B cell (primary cell): ENCODE measurements around the gene KDM5C. TPM values are rescaled to one million over a fixed set of nuclear protein-coding genes. Genes with fewer than 3 reads are reported as not detected.

ENCODE experiments used
- ATAC-seq: fragments of 200-7000 bp; cut with Tn5 transposase; one replicate; pipeline ENCODE4 v1.10.0; 2021; ENCODE audit warnings: low read depth, mild to moderate bottlenecking, moderate number of reproducible peaks, moderate library complexity
- CTCF ChIA-PET: fragments of 350-600 bp; sonication (Branson Sonifier 250); formaldehyde crosslinking; loops from one replicate; lab custom pipeline; 2021; ENCODE audit warnings: antibody characterized with exemption, inconsistent platforms; lab: Charles Lee
- POLR2A ChIA-PET: fragments of 350-600 bp; sonication (Branson Sonifier 250); formaldehyde crosslinking; loops from one replicate; lab custom pipeline; 2021; ENCODE audit warnings: antibody characterized with exemption; lab: Charles Lee
- DNase-seq: peaks from one replicate; pipeline ENCODE4 v3.0.0; 2013
- H2AFZ ChIP-seq: 2 replicates; pipeline ENCODE4 v1.6.1; 2012; ENCODE audit warnings: mild to moderate bottlenecking, low read depth, low read length; ENCODE audit not compliant: insufficient read depth, poor library complexity, severe bottlenecking
- H3K27ac ChIP-seq, 2 donors: 1 replicate in 1 of 2; 2 replicates in 1 of 2; pipeline ENCODE4 v1.5.1; 2012 to 2013; ENCODE audit warnings: low read length in 2 of 2, mild to moderate bottlenecking in 2 of 2, moderate library complexity in 1 of 2
- H3K27me3 ChIP-seq, 4 experiments: fragments of 200-600 bp in 1 of 4; sonication (generic) in 1 of 4; replicated peaks in 1 of 4; 1 replicate in 2 of 4; 2 replicates in 2 of 4; pipeline versions ENCODE4 v1.6.1 to v1.7.0; 2013 to 2016; ENCODE audit warnings: low read length in 3 of 4, mild to moderate bottlenecking in 2 of 4, mixed read lengths in 1 of 4, moderate library complexity in 1 of 4; ENCODE audit not compliant: insufficient read depth in 4 of 4, control insufficient read depth in 3 of 4; ENCODE audit errors: control extremely low read depth in 1 of 4
- H3K36me3 ChIP-seq, 2 experiments: replicated peaks in 1 of 2; 1 replicate in 1 of 2; 2 replicates in 1 of 2; pipeline versions ENCODE4 v1.6.1 to v1.7.1; 2013; ENCODE audit warnings: low read length in 1 of 2; ENCODE audit not compliant: insufficient read depth in 2 of 2, control insufficient read depth in 1 of 2; ENCODE audit errors: control extremely low read depth in 1 of 2, extremely low read depth in 1 of 2
- H3K4me1 ChIP-seq, 2 donors: fragments of 200-600 bp in 1 of 2; sonication (generic) in 1 of 2; 1 replicate in 1 of 2; 2 replicates in 1 of 2; pipeline versions ENCODE4 v1.5.1 to v1.6.1; 2013 to 2017; ENCODE audit warnings: low read length in 2 of 2; ENCODE audit not compliant: control insufficient read depth in 2 of 2, insufficient read depth in 2 of 2
- H3K4me2 ChIP-seq: replicated peaks from 2 replicates; pipeline ENCODE3; 2012; ENCODE audit warnings: mild to moderate bottlenecking, low read depth, low read length; ENCODE audit not compliant: poor library complexity, severe bottlenecking
- H3K4me3 ChIP-seq, 5 experiments: fragments of 200-600 bp in 1 of 5; sonication (generic) in 1 of 5; 1 replicate in 3 of 5; 2 replicates in 2 of 5; pipeline versions ENCODE4 v1.5.1 to v1.7.0; 2011 to 2016; ENCODE audit warnings: low read length in 4 of 5, mild to moderate bottlenecking in 4 of 5, low read depth in 2 of 5, control low read depth in 1 of 5, moderate library complexity in 1 of 5; ENCODE audit not compliant: insufficient read depth in 1 of 5; ENCODE audit errors: control extremely low read depth in 1 of 5, extremely low read depth in 1 of 5
- H3K79me2 ChIP-seq: fragments of 200-600 bp; sonication (generic); one replicate; pipeline ENCODE4 v1.6.0; 2016; ENCODE audit warnings: low read length; ENCODE audit not compliant: control insufficient read depth, insufficient read depth
- H3K9ac ChIP-seq: fragments of 200-600 bp; sonication (generic); 2 replicates; pipeline ENCODE4 v1.6.1; 2017; ENCODE audit warnings: mild to moderate bottlenecking, low read length, moderate library complexity
- H3K9me3 ChIP-seq, 3 donors: one replicate each; pipeline versions ENCODE4 v1.6.1 to v1.7.1; 2013; ENCODE audit warnings: low read length in 2 of 3; ENCODE audit not compliant: control insufficient read depth in 2 of 3, insufficient read depth in 1 of 3; ENCODE audit errors: control extremely low read depth in 1 of 3
- H4K20me1 ChIP-seq: 2 replicates; pipeline ENCODE4 v1.6.0; 2012; ENCODE audit warnings: mild to moderate bottlenecking, low read length; ENCODE audit not compliant: insufficient read depth, control insufficient read depth, poor library complexity, severe bottlenecking
- H3K27ac Mint-ChIP-seq: one replicate; pipeline ENCODE4 v1.8.0; 2021; ENCODE audit warnings: mixed read lengths
- H3K27me3 Mint-ChIP-seq: one replicate; pipeline ENCODE4 v1.8.0; 2021; ENCODE audit warnings: mixed read lengths
- H3K4me1 Mint-ChIP-seq: one replicate; pipeline ENCODE4 v1.8.0; 2021; ENCODE audit warnings: mixed read lengths
- H3K4me3 Mint-ChIP-seq: one replicate; pipeline ENCODE4 v1.8.0; 2021; ENCODE audit warnings: mixed read lengths
- H3K9me3 Mint-ChIP-seq: one replicate; pipeline ENCODE4 v1.8.0; 2022; ENCODE audit warnings: mixed read lengths; ENCODE audit not compliant: insufficient read depth
- CTCF ChIP-seq: fragments of 200-600 bp; IDR thresholded peaks from one replicate; pipeline ENCODE4 v1.8.0; 2022; ENCODE audit warnings: antibody characterized with exemption, mild to moderate bottlenecking
- EZH2 ChIP-seq: IDR thresholded peaks from 2 replicates; pipeline ENCODE4 v1.6.1; 2012; ENCODE audit warnings: borderline replicate concordance, low read depth, mild to moderate bottlenecking, moderate library complexity, low read length; ENCODE audit not compliant: insufficient read depth, poor library complexity, severe bottlenecking
- WGBS: methylation state at CpG from one replicate; pipeline ENCODE4 v1.1.5; 2013; ENCODE audit warnings: missing lambda C conversion rate; ENCODE audit not compliant: insufficient coverage; 5-methylcytosine and 5-hydroxymethylcytosine counted together
- intact Hi-C: fragments of 100-400 bp; cut with micrococcal nuclease; formaldehyde crosslinking; loops from one replicate; pipeline ENCODE4 v1.10.0; 2022
- polyA plus RNA-seq: library from polyadenylated mRNA; depleted of rRNA; stranded (reverse); fragments of >200 nt; gene quantifications from 2 replicates; pipeline ENCODE4 v1.2.3, GENCODE V29; 2012
- total RNA-seq, 2 donors: library from RNA; stranded (reverse); fragments of 120-200 nt in 1 of 2; gene quantifications; 1 replicate in 1 of 2; 2 replicates in 1 of 2; pipeline versions ENCODE4 v1.2.3 to v1.2.4, GENCODE V29; 2013 to 2022

The KDM5C gene
- total and polyA plus RNA-seq, 2 donors (not counting 1 experiment from before 2014, with no cell fraction given), result 116 to 138 TPM

GRCh38 chrX:53244610-53245009 is 19.6 kb upstream of the KDM5C start:
- Histone ChIP-seq H3K36me3 (no peaks in the 10 kb centered on the region), H2AFZ (no peak overlapping the region), H3K4me2 (no peak overlapping the region), H3K9ac (no peak overlapping the region), H3K9me3 (no peaks in the 10 kb centered on the region), H3K4me3 (no peak overlapping the region), H4K20me1 (no peaks in the 10 kb centered on the region), H3K79me2 (no peaks in the 10 kb centered on the region), H3K27ac (no peak overlapping the region), H3K27me3 (no peaks in the 10 kb centered on the region), H3K4me1 (no peaks in the 10 kb centered on the region)
- Mint-ChIP-seq H3K4me3 (no peak overlapping the region), H3K4me1 (no peaks in the 10 kb centered on the region), H3K9me3 (no peaks in the 10 kb centered on the region), H3K27ac (no peak overlapping the region), H3K27me3 (peaks cover 5% of the 10 kb centered on the region)
- intact Hi-C loops, result no loop called here
- ChIA-PET CTCF (no interaction called here), POLR2A (no interaction called here)
- TF ChIP-seq EZH2 (no peak), CTCF (peak; percentile 12)
- DNase-seq, result no peak
- no CpG with 5 or more reads among the region's 1 CpG for WGBS
- ATAC-seq, result no peak

DNA sequence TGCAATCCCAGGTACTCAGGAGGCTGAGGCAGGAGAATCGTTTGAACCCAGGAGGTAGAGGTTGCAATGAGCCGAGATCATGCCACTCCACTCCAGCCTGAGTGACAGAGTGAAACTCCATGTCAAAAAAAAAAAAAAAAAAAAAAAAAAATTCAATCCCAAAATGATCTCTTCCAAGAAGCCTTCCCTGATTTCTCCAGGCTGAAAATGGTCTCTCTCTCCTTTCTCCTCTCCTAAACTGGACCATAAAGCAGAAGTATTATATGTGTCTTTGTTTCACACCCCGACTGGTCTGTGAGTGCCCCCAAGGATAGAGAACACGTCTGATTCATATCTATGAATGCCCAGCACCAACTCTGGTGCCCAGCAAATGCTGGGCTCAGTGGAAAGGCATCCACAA is 17.3 kb upstream of the KDM5C start:
- no peaks in the 10 kb centered on the region for H3K79me2 ChIP-seq
- DNase-seq, result no peak
- no peaks in the 10 kb centered on the region for H3K9me3 ChIP-seq
- CTCF ChIA-PET, result no interaction called here
- H3K4me1 ChIP-seq, result no peaks in the 10 kb centered on the region
- Mint-ChIP-seq H3K9me3 (no peaks in the 10 kb centered on the region), H3K4me3 (no peak overlapping the region), H3K27me3 (peaks cover 5% of the 10 kb centered on the region), H3K27ac (no peak overlapping the region), H3K4me1 (no peaks in the 10 kb centered on the region)
- no peak overlapping the region for H2AFZ ChIP-seq
- no peak overlapping the region for H3K4me3 ChIP-seq
- no peak for TF ChIP-seq EZH2
- WGBS, result no CpG with 5 or more reads among the region's 4 CpGs
- no peaks in the 10 kb centered on the region for H4K20me1 ChIP-seq
- H3K27ac ChIP-seq, result no peak overlapping the region
- intact Hi-C loops, result no loop called here
- H3K36me3 ChIP-seq, result no peaks in the 10 kb centered on the region
- H3K27me3 ChIP-seq, result no peaks in the 10 kb centered on the region
- POLR2A ChIA-PET, result no interaction called here
- H3K9ac ChIP-seq, result no peak overlapping the region
- ATAC-seq, result no peak
- H3K4me2 ChIP-seq, result no peak overlapping the region
